H1 (cell line): ENCODE data around the gene FAM193A. TPM values are rescaled to one million over a fixed set of nuclear protein-coding genes. Genes with fewer than 3 reads are reported as not detected.

ENCODE experiments used
- CTCF ChIA-PET: fragments of 300-600 bp; sonication (Branson Sonifier 250); formaldehyde crosslinking; loops from one replicate; lab custom pipeline; 2021; ENCODE audit not compliant: partially characterized antibody; lab: Charles Lee
- POLR2A ChIA-PET: fragments of 300-600 bp; sonication (Branson Sonifier 250); formaldehyde crosslinking; loops from one replicate; lab custom pipeline; 2021; ENCODE audit warnings: inconsistent platforms; ENCODE audit not compliant: partially characterized antibody; lab: Charles Lee
- DNase-seq, 2 experiments: peaks; one replicate each; pipeline versions ENCODE4 v3.0.0 to v3.0.0-alpha.2; 2010 to 2022; ENCODE audit warnings: low spot score in 2 of 2, low read depth in 1 of 2, mixed read lengths in 1 of 2
- FAIRE-seq: peaks from 2 replicates; lab custom pipeline; 2011; peaks lifted over from hg19 to GRCh38; lab: Jason Lieb, UNC
- H2AFZ ChIP-seq: 2 replicates; pipeline ENCODE4 v1.8.1; 2012; ENCODE audit warnings: low read length, inconsistent platforms
- H2AK5ac ChIP-seq: 2 replicates; pipeline ENCODE4 v1.6.1; 2013; ENCODE audit warnings: low read depth, low read length
- H2BK120ac ChIP-seq: replicated peaks from 2 replicates; pipeline ENCODE3; 2013; ENCODE audit warnings: low read depth, low read length, inconsistent platforms
- H2BK12ac ChIP-seq: 2 replicates; pipeline ENCODE4 v1.6.1; 2013; ENCODE audit warnings: low read depth, low read length
- H2BK15ac ChIP-seq: 2 replicates; pipeline ENCODE4 v1.6.1; 2013; ENCODE audit warnings: low read length
- H2BK20ac ChIP-seq: 2 replicates; pipeline ENCODE4 v1.6.1; 2013; ENCODE audit warnings: low read length
- H2BK5ac ChIP-seq: 2 replicates; pipeline ENCODE4 v1.6.1; 2013; ENCODE audit warnings: low read depth, low read length
- H3K14ac ChIP-seq: 2 replicates; pipeline ENCODE4 v1.6.1; 2013; ENCODE audit warnings: inconsistent platforms; ENCODE audit not compliant: insufficient read length
- H3K18ac ChIP-seq: 2 replicates; pipeline ENCODE4 v1.6.1; 2013; ENCODE audit warnings: low read length; ENCODE audit errors: extremely low read depth
- H3K23ac ChIP-seq: 2 replicates; pipeline ENCODE4 v1.6.1; 2013; ENCODE audit warnings: inconsistent platforms; ENCODE audit not compliant: insufficient read length
- H3K23me2 ChIP-seq: 2 replicates; pipeline ENCODE4 v1.6.1; 2013; ENCODE audit warnings: low read depth, low read length
- H3K27ac ChIP-seq: 2 replicates; pipeline ENCODE4 v1.6.1; 2011; ENCODE audit warnings: low read depth, low read length, inconsistent platforms
- H3K27me3 ChIP-seq, 4 experiments: replicated peaks in 1 of 4; 1 replicate in 1 of 4; 2 replicates in 3 of 4; pipeline versions ENCODE4 v1.6.1 to v1.8.1; 2011 to 2013; ENCODE audit warnings: low read length in 3 of 4, mild to moderate bottlenecking in 3 of 4, inconsistent platforms in 2 of 4, mixed read lengths in 2 of 4, moderate library complexity in 1 of 4; ENCODE audit not compliant: control insufficient read depth in 3 of 4, insufficient read depth in 3 of 4; ENCODE audit errors: extremely low read depth in 1 of 4
- H3K36me3 ChIP-seq, 4 experiments: 2 replicates each; pipeline versions ENCODE4 v1.6.1 to v1.8.1; 2011 to 2013; ENCODE audit warnings: mild to moderate bottlenecking in 4 of 4, low read length in 3 of 4, moderate library complexity in 2 of 4, control low read depth in 1 of 4, inconsistent platforms in 1 of 4; ENCODE audit not compliant: insufficient read depth in 4 of 4, control insufficient read depth in 2 of 4
- H3K4ac ChIP-seq: replicated peaks from 2 replicates; pipeline ENCODE3; 2013; ENCODE audit warnings: low read length, low read depth, mixed read lengths, inconsistent platforms; ENCODE audit not compliant: insufficient read length
- H3K4me1 ChIP-seq, 4 experiments: replicated peaks in 1 of 4; 1 replicate in 1 of 4; 2 replicates in 3 of 4; pipeline versions ENCODE4 v1.6.1 to v1.8.1; 2011 to 2013; ENCODE audit warnings: low read length in 3 of 4, inconsistent platforms in 2 of 4, mixed read lengths in 1 of 4; ENCODE audit not compliant: insufficient read depth in 4 of 4, control insufficient read depth in 3 of 4
- H3K4me2 ChIP-seq, 2 experiments: 2 replicates each; pipeline versions ENCODE4 v1.6.1 to v1.8.1; 2011 to 2013; ENCODE audit warnings: low read depth in 2 of 2, low read length in 2 of 2, control low read depth in 1 of 2, inconsistent platforms in 1 of 2, mild to moderate bottlenecking in 1 of 2; ENCODE audit not compliant: insufficient read depth in 1 of 2
- H3K4me3 ChIP-seq, 4 experiments: fragments of 200-600, 300-600 bp in 1 of 4; sonication (generic), shearing (Covaris generic), sonication (Bioruptor Twin) in 1 of 4; 2 replicates each; pipeline versions ENCODE4 v1.5.1 to v1.8.1; 2011 to 2016; ENCODE audit warnings: low read length in 4 of 4, low read depth in 3 of 4, control low read depth in 2 of 4, inconsistent platforms in 2 of 4, mild to moderate bottlenecking in 2 of 4, mixed read lengths in 1 of 4, moderate library complexity in 1 of 4; ENCODE audit not compliant: insufficient read depth in 2 of 4; ENCODE audit errors: extremely low read depth in 1 of 4
- H3K56ac ChIP-seq: replicated peaks from 2 replicates; pipeline ENCODE3; 2013; ENCODE audit warnings: low read depth, mild to moderate bottlenecking, mixed read lengths, low read length, inconsistent platforms; ENCODE audit not compliant: insufficient read length
- H3K79me1 ChIP-seq: 2 replicates; pipeline ENCODE4 v1.6.1; 2013; ENCODE audit warnings: low read depth, low read length, control low read depth
- H3K79me2 ChIP-seq, 2 experiments: 2 replicates each; pipeline versions ENCODE4 v1.6.1 to v1.8.1; 2012 to 2013; ENCODE audit warnings: low read length in 2 of 2, mild to moderate bottlenecking in 2 of 2, inconsistent platforms in 1 of 2; ENCODE audit not compliant: insufficient read depth in 2 of 2, control insufficient read depth in 1 of 2
- H3K9ac ChIP-seq, 4 experiments: replicated peaks in 1 of 4; 1 replicate in 1 of 4; 2 replicates in 3 of 4; pipeline versions ENCODE4 v1.6.1 to v1.8.1; 2011 to 2013; ENCODE audit warnings: low read depth in 3 of 4, low read length in 3 of 4, control low read depth in 2 of 4, mild to moderate bottlenecking in 2 of 4, moderate library complexity in 2 of 4, inconsistent platforms in 1 of 4; ENCODE audit errors: extremely low read depth in 1 of 4
- H3K9me3 ChIP-seq, 2 experiments: 2 replicates each; pipeline versions ENCODE4 v1.6.1 to v1.8.1; 2012 to 2013; ENCODE audit warnings: mild to moderate bottlenecking in 2 of 2, moderate library complexity in 2 of 2, control low read depth in 1 of 2, inconsistent platforms in 1 of 2, low read depth in 1 of 2, low read length in 1 of 2, mixed read lengths in 1 of 2; ENCODE audit not compliant: insufficient read depth in 2 of 2
- H4K20me1 ChIP-seq, 2 experiments: replicated peaks in 1 of 2; 2 replicates each; pipeline versions ENCODE3 to v1.8.1; 2011 to 2013; ENCODE audit warnings: inconsistent platforms in 2 of 2, low read length in 2 of 2, mild to moderate bottlenecking in 1 of 2; ENCODE audit not compliant: insufficient read depth in 2 of 2, control insufficient read depth in 1 of 2
- H4K5ac ChIP-seq: 2 replicates; pipeline ENCODE4 v1.6.1; 2013; ENCODE audit warnings: low read length, low read depth, mixed read lengths, inconsistent platforms; ENCODE audit not compliant: insufficient read length
- H4K8ac ChIP-seq: 2 replicates; pipeline ENCODE4 v1.8.0; 2013; ENCODE audit warnings: mild to moderate bottlenecking, moderate library complexity, low read length, inconsistent platforms; ENCODE audit not compliant: insufficient read depth; ENCODE audit errors: extremely low read depth
- H4K91ac ChIP-seq: replicated peaks from 2 replicates; pipeline ENCODE3; 2013; ENCODE audit warnings: low read length, mixed read lengths, inconsistent platforms; ENCODE audit not compliant: insufficient read length
- ATF2 ChIP-seq: IDR thresholded peaks from 2 replicates; pipeline ENCODE4 v1.6.1; 2012; ENCODE audit warnings: low read length, inconsistent platforms
- BCL11A ChIP-seq, 2 experiments: IDR thresholded peaks; one replicate each; pipeline ENCODE4 v1.6.1; 2011; ENCODE audit warnings: low read depth in 2 of 2, low read length in 2 of 2, mild to moderate bottlenecking in 2 of 2
- BRCA1 ChIP-seq: IDR thresholded peaks from 2 replicates; pipeline ENCODE4 v1.6.1; 2012; ENCODE audit warnings: low read depth, low read length, improper control_type of control experiment
- CEBPB ChIP-seq: IDR thresholded peaks from 2 replicates; pipeline ENCODE4 v1.6.1; 2012; ENCODE audit warnings: low read depth, low read length
- FOSL1 ChIP-seq: IDR thresholded peaks from 2 replicates; pipeline ENCODE4 v1.6.1; 2011; ENCODE audit warnings: mild to moderate bottlenecking, low read depth, low read length, moderate library complexity; ENCODE audit not compliant: insufficient read depth
- MAFK ChIP-seq: IDR thresholded peaks from 2 replicates; pipeline ENCODE4 v1.6.1; 2012; ENCODE audit warnings: low read depth, mild to moderate bottlenecking, improper control_type of control experiment, low read length
- NANOG ChIP-seq: IDR thresholded peaks from 2 replicates; pipeline ENCODE4 v1.6.1; 2011; ENCODE audit warnings: low read length, low read depth, mild to moderate bottlenecking, inconsistent platforms; ENCODE audit not compliant: insufficient read depth, poor library complexity, severe bottlenecking
- RXRA ChIP-seq: IDR thresholded peaks from 2 replicates; pipeline ENCODE4 v1.6.1; 2011; ENCODE audit warnings: low read depth, mild to moderate bottlenecking, low read length, moderate library complexity; ENCODE audit not compliant: insufficient read depth
- SP2 ChIP-seq: IDR thresholded peaks from 2 replicates; pipeline ENCODE4 v1.6.1; 2012; ENCODE audit warnings: mild to moderate bottlenecking, low read length, inconsistent platforms
- TCF12 ChIP-seq: IDR thresholded peaks from 2 replicates; pipeline ENCODE4 v1.6.1; 2011; ENCODE audit warnings: low read depth, mild to moderate bottlenecking, low read length
- WGBS, 2 experiments: shearing (Covaris generic) in 1 of 2; methylation state at CpG; one replicate each; pipeline versions ENCODE4 v1.1.6 to v1.1.7; 2013 to 2015; ENCODE audit warnings: low lambda C conversion rate in 2 of 2, mixed read lengths in 2 of 2, inconsistent platforms in 1 of 2, low coverage in 1 of 2, missing lambda C conversion rate in 1 of 2; ENCODE audit not compliant: insufficient replicate concordance in 2 of 2, insufficient coverage in 1 of 2, insufficient read length in 1 of 2; ENCODE audit errors: extremely low coverage in 1 of 2, missing lambda C conversion rate in 1 of 2; 5-methylcytosine and 5-hydroxymethylcytosine counted together
- polyA plus RNA-seq, 7 experiments: library from polyadenylated mRNA; depleted of rRNA in 3 of 7; stranded (reverse) in 5 of 7; unstranded in 2 of 7; fragments of >200 nt in 5 of 7; fragments of 200-250 nt in 2 of 7; gene quantifications; 1 replicate in 5 of 7; 2 replicates in 1 of 7; 4 replicates in 1 of 7; pipeline versions ENCODE4 v1.2.1 to v1.2.3, GENCODE V29; 2011 to 2013; ENCODE audit warnings: missing spikeins in 2 of 7, mixed read lengths in 2 of 7
- total RNA-seq: library from RNA; stranded (reverse); fragmentation: NEBNext Ultra II Directional; extraction: Animal tissue kit (Norgen Biotek cat#: 25700); gene quantifications from 2 replicates; pipeline ENCODE4 v1.2.1, GENCODE V29; 2021

FAM193A gene
- total and polyA plus RNA-seq, 2 of the 8 experiments (the other 6 are each of a cell fraction or from before 2014, with no cell fraction given) = 8.7 to 26.2 TPM

DNA sequence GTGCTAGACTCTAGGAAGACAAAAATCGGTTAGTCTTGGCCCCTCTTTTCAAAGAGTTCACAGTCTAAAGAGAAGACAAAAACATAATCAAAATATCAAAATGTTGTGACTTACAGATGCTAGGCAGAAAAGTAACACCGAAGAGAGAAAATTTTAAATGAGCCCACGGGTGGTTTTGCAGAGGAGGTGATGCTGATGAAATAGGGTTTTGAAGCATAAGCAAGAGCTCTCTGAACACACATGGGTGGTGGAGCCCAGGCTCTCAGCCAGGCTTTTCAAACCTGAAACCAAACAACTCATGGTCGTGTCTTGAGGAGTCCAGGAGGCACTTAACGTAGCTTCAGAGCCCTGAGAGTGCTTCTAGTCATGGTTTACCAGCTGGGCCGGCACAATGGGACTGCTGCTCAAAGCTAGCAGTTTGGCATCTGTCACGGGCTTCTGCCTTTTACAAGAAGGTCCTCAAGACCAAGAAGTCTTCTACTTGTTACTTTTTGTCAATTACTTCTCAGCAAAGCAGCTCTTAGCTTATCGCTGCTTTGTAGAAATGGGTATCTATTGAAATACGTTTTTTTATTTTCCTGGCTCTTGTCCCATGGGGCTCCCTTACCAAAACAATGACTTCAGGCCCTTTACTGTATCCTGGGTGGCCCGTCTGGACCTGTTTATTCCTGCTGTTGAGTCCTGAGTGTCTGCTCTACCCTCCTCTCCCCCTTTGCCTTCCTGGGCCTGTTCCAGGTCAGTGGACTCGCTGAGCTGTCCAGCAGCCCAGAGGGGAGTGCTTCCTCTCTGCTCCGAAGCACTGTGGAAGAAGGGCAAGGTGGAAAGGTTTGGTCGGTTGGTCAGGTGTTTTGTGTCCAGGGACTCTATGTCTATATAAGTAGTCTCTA lies 150.2 kb downstream of the FAM193A start:
- H3K27me3 ChIP-seq = no peaks in the 10 kb centered on the region
- H3K23me2 ChIP-seq = no peaks in the 10 kb centered on the region
- ChIA-PET CTCF (interaction anchor here (0.8 to 3.7 kb wide), 4 partner anchors 12 to 43 kb away, joined by 3 to 26 read pairs (median 4); no protein-coding TSS in a partner anchor), POLR2A (no interaction called here)
- H3K9ac ChIP-seq = no peak overlapping the region
- no peak overlapping the region for H4K91ac ChIP-seq
- FAIRE-seq (no peak), DNase-seq (no peak)
- H3K27ac ChIP-seq = no peak overlapping the region
- H3K23ac ChIP-seq = peak overlapping the region; percentile 15
- no peaks in the 10 kb centered on the region for H3K79me2 ChIP-seq
- H3K4me3 ChIP-seq = no peak overlapping the region
- no peak overlapping the region for H2BK12ac ChIP-seq
- H3K79me1 ChIP-seq = no peaks in the 10 kb centered on the region
- no peak overlapping the region for H3K18ac ChIP-seq
- no peak overlapping the region for H3K4me2 ChIP-seq
- no peak overlapping the region for H4K5ac ChIP-seq
- 93% methylated on average over 13 of the region's 13 CpGs; no CpG with 5 or more reads in 1 of the 2 experiments for WGBS, 2 experiments
- no peaks in the 10 kb centered on the region for H3K9me3 ChIP-seq
- no peaks in the 10 kb centered on the region for H3K4me1 ChIP-seq
- H3K56ac ChIP-seq = no peak overlapping the region
- no peak overlapping the region for H2AK5ac ChIP-seq
- H3K14ac ChIP-seq = no peak overlapping the region
- no peak overlapping the region for H4K8ac ChIP-seq
- H2AFZ ChIP-seq = no peak overlapping the region
- no peak overlapping the region for H2BK15ac ChIP-seq
- H4K20me1 ChIP-seq = peaks cover 0 to 2% of the 10 kb centered on the region in 2 experiments
- no peak overlapping the region for H2BK120ac ChIP-seq
- H3K36me3 ChIP-seq = peaks cover 11 to 24% (median 18%) of the 10 kb centered on the region in 4 experiments; a peak in 6 of 8 replicates
- no peak overlapping the region for H3K4ac ChIP-seq
- H2BK5ac ChIP-seq = no peak overlapping the region
- TF ChIP-seq FOSL1 (no peak), TCF12 (no peak), BRCA1 (no peak), BCL11A (IDR thresholded peaks at IDR 0.05; ENCODE audit: low read depth in 2 of 2, low read length in 2 of 2) (no peak), ATF2 (no peak), NANOG (no peak), RXRA (no peak), SP2 (no peak), CEBPB (no peak), MAFK (no peak)
- no peak overlapping the region for H2BK20ac ChIP-seq
